Putamen (tissue), 1 donor: Measurements from ENCODE around the gene DNAH17.
A peak's percentile ranks its signal among the peaks of the same experiment; 100 is the strongest.

Source experiments
- DNase-seq: peaks from one replicate; pipeline ENCODE4 v3.0.0-alpha.2; 2016; ENCODE audit warnings: low spot score

The DNAH17 gene

DNA sequence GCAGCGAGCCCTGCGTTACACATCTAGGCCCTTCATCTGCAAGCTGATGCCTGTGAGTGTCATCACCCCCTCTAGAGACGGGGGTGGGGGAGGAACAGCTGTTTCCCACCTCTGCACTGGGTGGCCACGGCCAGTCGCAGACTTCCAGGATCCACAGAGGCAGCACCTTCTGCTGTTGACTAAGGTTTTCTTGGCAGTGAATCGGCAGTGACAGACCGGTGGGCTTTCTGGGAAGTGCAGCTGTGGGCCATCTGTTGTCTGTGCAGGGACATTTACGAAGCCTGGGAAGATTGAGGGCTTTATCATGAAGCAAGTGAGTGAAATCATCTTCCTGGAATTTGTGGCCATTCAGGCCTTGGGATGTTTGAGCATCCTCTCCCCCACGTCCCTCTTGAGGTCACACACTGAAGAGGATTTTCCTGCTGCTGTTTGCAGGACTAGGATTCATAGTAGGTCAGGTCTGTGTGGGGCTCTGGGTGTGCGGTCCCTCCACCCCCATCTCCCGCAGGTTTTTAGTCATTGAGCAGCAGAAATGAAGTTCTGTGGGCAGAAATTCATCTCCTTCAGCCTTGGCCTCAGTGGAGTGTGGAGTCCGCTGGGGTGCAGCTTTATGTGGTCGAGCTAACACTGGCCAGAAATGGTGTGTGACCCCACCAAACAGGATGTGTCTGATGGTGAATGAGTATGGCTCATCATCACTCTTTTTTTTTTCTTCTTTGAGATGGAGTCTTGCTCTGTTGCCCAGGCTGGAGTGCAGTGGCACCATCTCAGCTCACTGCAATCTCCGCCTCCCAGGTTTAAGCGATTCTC is 186.8 kb downstream of the DNAH17 start:
- no peak for DNase-seq

GRCh38 chr17:78387977-78388941 is 188.9 kb downstream of the DNAH17 start:
- peak; percentile 41 for DNase-seq

DNA sequence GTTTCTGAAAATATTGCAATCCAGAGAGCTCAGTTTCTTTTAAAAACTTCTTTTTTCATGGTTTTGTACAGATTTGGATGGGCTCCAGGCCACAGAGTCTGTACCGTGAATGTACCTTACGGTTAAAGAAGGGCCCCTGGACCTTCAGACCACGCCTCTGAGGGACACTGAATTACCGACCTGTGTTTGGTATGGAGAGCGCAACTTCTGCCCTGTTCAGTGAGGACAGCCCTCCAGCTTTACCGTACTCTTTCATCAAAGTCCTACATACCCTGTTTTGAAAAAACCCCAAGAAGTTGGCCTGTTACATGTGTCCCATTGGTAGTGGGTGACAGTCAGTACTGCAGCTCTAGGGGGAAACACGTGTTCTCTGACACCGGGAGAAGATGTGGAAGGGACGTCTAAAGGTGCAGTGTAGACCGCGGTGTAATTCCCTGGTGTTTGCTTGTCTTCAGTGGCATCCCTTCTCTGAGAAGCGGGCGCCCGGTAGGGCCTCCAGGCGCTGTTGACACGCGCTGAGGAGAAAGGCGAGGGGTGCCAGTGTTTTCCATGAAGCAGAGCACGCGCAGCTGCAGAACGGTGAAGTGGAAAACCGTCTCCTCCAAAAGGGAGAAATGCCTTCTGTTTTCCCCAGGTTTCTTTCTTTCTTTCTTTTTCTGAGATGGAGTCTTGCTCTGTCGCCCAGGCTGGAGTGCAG is 192.6 kb downstream of the DNAH17 start:
- no peak for DNase-seq

GRCh38 chr17:78383725-78384471 is 193.3 kb downstream of the DNAH17 start:
- DNase-seq, result no peak

DNA sequence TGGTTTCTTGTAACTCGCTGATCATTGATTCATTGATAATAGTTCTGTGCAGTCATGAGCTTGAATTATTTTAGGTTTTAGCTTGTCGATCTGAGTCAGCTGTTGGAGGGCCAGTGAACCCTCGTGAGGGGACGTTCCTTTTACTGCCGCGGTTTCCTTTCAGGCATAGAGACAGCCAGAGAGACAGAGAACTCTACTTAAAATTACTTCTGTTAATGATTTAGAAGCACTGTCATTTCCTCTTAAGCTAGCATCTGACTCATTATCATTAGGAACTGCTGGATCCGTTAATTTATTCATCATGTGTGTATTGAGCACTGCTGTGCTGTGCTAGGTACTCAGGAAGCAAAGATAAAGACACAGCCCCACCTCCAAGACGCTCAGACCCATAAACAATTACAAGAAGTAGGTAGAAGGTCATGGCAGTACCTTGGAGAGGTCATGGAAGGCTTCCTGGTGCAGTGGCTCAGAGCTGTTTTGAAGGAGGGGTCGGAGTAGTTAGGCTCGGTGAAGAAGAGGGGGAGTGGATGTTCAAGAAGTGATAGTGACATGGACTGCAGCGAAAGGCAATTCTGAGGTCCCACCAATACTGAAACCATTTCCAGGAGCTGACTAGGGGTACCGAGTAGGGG is 195.5 kb downstream of the DNAH17 start:
- DNase-seq, result no peak

- DNase-seq, result no peak
Measured at GRCh38 chr17:78380370-78380769, 196.8 kb downstream of the DNAH17 start.

- DNase-seq, result no peak
Measured at GRCh38 chr17:78379131-78379491, 198.1 kb downstream of the DNAH17 start.

GRCh38 chr17:78378225-78379130 is 198.7 kb downstream of the DNAH17 start, which contains the start of gene PGS1:
TSS of gene PGS1 (plus strand) at chr17:78378649. CDS start at chr17:78378666, 17 bp downstream.
- peak; percentile 74 for DNase-seq

- DNase-seq, result no peak
Measured at GRCh38 chr17:78377858-78378224, 199.4 kb downstream of the DNAH17 start.

DNA sequence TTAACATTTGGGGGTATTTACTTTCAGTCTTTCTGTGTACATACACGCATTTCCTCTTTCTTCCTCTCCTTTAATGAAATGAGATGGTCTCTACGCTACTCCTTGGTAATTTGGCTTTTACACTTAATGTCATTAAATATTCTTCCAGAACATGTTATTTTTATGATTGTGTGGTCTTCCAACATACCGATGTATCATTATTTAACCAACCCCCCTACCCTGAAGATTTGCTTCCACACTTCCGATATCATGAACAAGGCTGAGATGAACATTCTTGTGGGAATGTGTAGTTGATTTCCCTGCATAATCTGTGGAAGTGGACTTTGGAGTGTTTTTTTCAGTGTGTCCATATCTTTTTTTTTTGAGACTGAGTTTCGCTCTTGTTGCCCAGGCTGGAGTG is 201.0 kb downstream of the DNAH17 start:
- DNase-seq, result no peak

- no peak for DNase-seq
Measured at GRCh38 chr17:78375401-78376151, 201.6 kb downstream of the DNAH17 start.

DNA sequence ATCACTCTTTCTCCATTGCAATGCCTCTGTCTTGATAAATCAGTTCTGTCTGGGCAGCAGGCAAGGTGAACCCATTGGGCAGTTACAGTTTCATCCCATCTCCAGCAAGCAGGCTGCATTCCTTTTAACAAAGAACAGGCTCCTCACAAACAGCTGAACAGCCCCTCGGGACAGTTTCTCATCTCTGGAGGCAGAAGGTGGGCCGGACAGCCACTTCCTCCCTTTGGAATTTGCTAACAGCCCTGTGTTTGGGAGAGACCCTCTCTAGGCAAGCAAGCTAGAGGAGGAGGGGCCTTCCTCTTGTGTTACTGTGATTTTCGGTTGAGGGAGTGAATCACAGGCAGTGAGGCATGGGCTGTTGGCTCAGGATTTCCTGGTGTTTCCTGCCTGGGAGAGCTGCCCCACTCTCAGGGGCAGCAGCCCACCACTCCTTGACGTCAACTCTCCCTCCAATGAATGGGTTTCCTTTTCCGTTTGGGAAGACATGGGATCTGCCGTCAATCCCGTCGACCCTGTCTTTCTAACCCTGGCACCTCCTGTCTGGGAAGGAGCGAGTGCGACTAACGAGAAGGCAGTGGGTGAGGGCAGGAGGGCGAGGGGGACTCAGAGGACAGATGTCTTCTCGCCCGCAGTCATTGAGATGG is 202.4 kb downstream of the DNAH17 start:
- no peak for DNase-seq

DNA sequence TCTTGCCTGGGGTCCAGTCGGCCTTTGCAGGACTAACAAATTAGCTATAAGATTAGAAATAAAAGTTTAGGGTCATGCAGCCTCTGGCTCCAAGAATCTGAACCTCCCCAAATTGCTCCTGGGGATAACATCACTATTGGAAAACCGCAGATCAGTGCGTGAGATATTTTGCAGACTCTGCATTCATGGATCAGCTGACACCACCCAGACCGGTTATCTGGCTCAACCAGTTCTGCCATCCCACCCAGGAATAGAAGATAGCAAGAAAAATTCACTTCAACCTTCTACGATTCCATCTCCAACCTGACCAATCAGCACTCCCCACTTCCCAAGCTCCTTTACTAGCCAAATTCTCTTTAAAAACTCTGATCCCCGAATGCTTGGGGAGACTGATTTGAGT is 203.0 kb downstream of the DNAH17 start:
- DNase-seq, result no peak
